K562 (cell line): ENCODE measurements around the gene DNAJC2. TPM values are rescaled to one million over a fixed set of nuclear protein-coding genes. Genes with fewer than 3 reads are reported as not detected.

Experiments used
- ARHGAP35 ChIP-seq: fragments of 450-650 bp; IDR thresholded peaks from 2 replicates; pipeline ENCODE4 v1.6.1; 2018; ENCODE audit not compliant: partially characterized antibody
- BRD4 ChIP-seq: fragments of 200-600 bp; sonication (generic); IDR thresholded peaks from 2 replicates; pipeline ENCODE4 v1.6.1; 2017; ENCODE audit warnings: inconsistent platforms
- ELF1 ChIP-seq: fragments of 200-800 bp; sonication (Bioruptor generic); IDR thresholded peaks from 2 replicates; pipeline ENCODE4 v1.6.1; 2016; ENCODE audit warnings: missing genetic modification characterization, missing compliant biosample characterization
- EP400 ChIP-seq: fragments of 450-650 bp; IDR thresholded peaks from 2 replicates; pipeline ENCODE4 v1.6.1; 2017; ENCODE audit warnings: antibody characterized with exemption, mild to moderate bottlenecking, moderate library complexity
- HCFC1 ChIP-seq: IDR thresholded peaks from 2 replicates; pipeline ENCODE4 v1.6.1; 2012; ENCODE audit warnings: low read depth, low read length, improper control_type of control experiment
- NELFE ChIP-seq: IDR thresholded peaks from 2 replicates; pipeline ENCODE4 v1.6.1; 2011; ENCODE audit warnings: mild to moderate bottlenecking; ENCODE audit not compliant: insufficient read depth, insufficient read length
- PTBP1 ChIP-seq: fragments of 200-400 bp; formaldehyde crosslinking; IDR thresholded peaks from 2 replicates; pipeline ENCODE4 v1.6.1; 2017; ENCODE audit warnings: low read depth, low read length
- RB1 ChIP-seq: fragments of 450-650 bp; IDR thresholded peaks from 2 replicates; pipeline ENCODE4 v1.6.1; 2017; ENCODE audit warnings: low read depth, mild to moderate bottlenecking
- ZFX ChIP-seq: sonication (generic); formaldehyde crosslinking; IDR thresholded peaks from 2 replicates; pipeline ENCODE4 v1.8.0; 2022; ENCODE audit warnings: mild to moderate bottlenecking, missing genetic modification reagents, moderate library complexity
- ZNF197 ChIP-seq: fragments of 200-800 bp; sonication (Bioruptor generic); IDR thresholded peaks from 2 replicates; pipeline ENCODE4 v1.6.1; 2016; ENCODE audit warnings: low read depth, missing genetic modification characterization, missing compliant biosample characterization
- ZNF764 ChIP-seq: fragments of 250-450 bp; sonication (Bioruptor Pico); IDR thresholded peaks from 2 replicates; pipeline ENCODE4 v1.4.0; 2020; ENCODE audit warnings: low read depth, mild to moderate bottlenecking, moderate library complexity
- polyA plus RNA-seq, 8 experiments: library from polyadenylated mRNA; depleted of rRNA in 4 of 8; stranded (reverse) in 5 of 8; unstranded in 3 of 8; fragments of >200 nt; fragmentation: Nextera tagmentation in 2 of 8; fragmentation: Illumina TruSeq in 1 of 8; extraction: Ambion mirVana in 2 of 8; extraction: Trizol in 1 of 8; gene quantifications; 2 replicates each; pipeline versions ENCODE4 v1.2.1 to v1.2.3, GENCODE V29; 2011 to 2014; ENCODE audit warnings: inconsistent platforms in 1 of 8, missing spikeins in 1 of 8
- total RNA-seq, 7 experiments: library from RNA; depleted of rRNA in 6 of 7; stranded (reverse); fragments of >200 nt in 6 of 7; fragmentation: Illumina TruSeq in 2 of 7; extraction: Trizol in 2 of 7; gene quantifications; 2 replicates each; pipeline versions ENCODE4 v1.2.1 to v1.2.3, GENCODE V29; 2011 to 2021; ENCODE audit warnings: low replicate concordance in 1 of 7
- TF ChIP-seq, protein P1 (sequence below): fragments of 250-450 bp; sonication (Bioruptor Pico); IDR thresholded peaks from 2 replicates; pipeline ENCODE4 v1.5.0; 2022; ENCODE audit warnings: mild to moderate bottlenecking
- TF ChIP-seq, protein P2 (sequence below): fragments of 450-650 bp; IDR thresholded peaks from 2 replicates; pipeline ENCODE4 v1.7.0; 2016; ENCODE audit warnings: borderline replicate concordance
- TF ChIP-seq, protein P3 (sequence below): sonication (generic); formaldehyde crosslinking; IDR thresholded peaks from 2 replicates; pipeline ENCODE4 v1.8.1; 2022; ENCODE audit warnings: missing genetic modification reagents
- TF ChIP-seq, protein P4 (sequence below): sonication (generic); formaldehyde crosslinking; IDR thresholded peaks from 2 replicates; pipeline ENCODE4 v1.8.1; 2023; ENCODE audit warnings: mild to moderate bottlenecking, missing genetic modification reagents
- TF ChIP-seq, protein P5 (sequence below): fragments of 250-450 bp; sonication (Bioruptor Pico); IDR thresholded peaks from 2 replicates; pipeline ENCODE4 v1.4.0; 2020; ENCODE audit warnings: mild to moderate bottlenecking, moderate library complexity
- TF ChIP-seq, protein P6 (sequence below): IDR thresholded peaks from 2 replicates; pipeline ENCODE4 v1.6.1; 2014; ENCODE audit warnings: antibody characterized with exemption

The DNAJC2 gene
- total and polyA plus RNA-seq, 9 of the 15 experiments (the other 6 are each of a cell fraction or from before 2014, with no cell fraction given) = 40.2 to 157 (median 92.1) TPM

DNA sequence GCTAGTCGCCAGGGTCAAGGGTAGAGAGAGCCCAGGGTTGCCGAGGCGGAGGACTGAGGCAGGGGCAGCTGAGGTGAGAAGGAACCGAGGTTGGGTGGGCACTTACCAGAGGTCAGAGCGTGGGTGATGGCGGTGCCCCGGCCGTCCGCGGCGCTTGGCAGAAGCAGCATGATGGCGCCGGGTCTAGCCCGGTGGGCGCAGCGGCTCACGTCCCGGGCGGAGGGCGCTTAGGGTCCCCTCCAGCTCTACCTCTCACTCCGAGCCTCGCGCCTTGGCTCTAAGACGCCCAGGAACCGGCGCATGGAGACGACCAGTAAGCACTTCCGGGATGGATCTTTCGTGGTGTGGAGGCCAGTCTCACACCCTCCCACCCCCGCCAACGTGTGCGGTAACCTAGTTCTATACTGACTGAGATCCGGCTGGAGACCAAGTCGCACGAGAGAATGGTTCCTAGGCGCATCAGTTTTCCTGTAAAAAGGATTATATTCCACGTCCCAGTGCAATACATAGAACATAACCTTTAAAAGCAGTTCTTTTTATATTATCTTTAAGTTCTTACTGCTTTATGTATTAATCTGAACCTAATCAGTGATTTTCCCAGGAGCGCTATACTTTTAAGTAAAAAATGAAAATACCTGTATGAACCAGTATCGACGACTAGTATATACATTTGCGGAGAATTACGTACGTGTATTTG, at the start of gene DNAJC2 (continued):
- TF ChIP-seq, protein P1, sequence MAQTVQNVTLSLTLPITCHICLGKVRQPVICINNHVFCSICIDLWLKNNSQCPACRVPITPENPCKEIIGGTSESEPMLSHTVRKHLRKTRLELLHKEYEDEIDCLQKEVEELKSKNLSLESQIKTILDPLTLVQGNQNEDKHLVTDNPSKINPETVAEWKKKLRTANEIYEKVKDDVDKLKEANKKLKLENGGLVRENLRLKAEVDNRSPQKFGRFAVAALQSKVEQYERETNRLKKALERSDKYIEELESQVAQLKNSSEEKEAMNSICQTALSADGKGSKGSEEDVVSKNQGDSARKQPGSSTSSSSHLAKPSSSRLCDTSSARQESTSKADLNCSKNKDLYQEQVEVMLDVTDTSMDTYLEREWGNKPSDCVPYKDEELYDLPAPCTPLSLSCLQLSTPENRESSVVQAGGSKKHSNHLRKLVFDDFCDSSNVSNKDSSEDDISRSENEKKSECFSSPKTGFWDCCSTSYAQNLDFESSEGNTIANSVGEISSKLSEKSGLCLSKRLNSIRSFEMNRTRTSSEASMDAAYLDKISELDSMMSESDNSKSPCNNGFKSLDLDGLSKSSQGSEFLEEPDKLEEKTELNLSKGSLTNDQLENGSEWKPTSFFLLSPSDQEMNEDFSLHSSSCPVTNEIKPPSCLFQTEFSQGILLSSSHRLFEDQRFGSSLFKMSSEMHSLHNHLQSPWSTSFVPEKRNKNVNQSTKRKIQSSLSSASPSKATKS (CRISPR knock-in tag) = no peak
- TF ChIP-seq ZNF197 (CRISPR knock-in tag) = no peak
- peak; percentile 13; the same call in 1 of the 2 replicates for TF ChIP-seq ZNF764 (CRISPR knock-in tag)
- TF ChIP-seq, protein P2, sequence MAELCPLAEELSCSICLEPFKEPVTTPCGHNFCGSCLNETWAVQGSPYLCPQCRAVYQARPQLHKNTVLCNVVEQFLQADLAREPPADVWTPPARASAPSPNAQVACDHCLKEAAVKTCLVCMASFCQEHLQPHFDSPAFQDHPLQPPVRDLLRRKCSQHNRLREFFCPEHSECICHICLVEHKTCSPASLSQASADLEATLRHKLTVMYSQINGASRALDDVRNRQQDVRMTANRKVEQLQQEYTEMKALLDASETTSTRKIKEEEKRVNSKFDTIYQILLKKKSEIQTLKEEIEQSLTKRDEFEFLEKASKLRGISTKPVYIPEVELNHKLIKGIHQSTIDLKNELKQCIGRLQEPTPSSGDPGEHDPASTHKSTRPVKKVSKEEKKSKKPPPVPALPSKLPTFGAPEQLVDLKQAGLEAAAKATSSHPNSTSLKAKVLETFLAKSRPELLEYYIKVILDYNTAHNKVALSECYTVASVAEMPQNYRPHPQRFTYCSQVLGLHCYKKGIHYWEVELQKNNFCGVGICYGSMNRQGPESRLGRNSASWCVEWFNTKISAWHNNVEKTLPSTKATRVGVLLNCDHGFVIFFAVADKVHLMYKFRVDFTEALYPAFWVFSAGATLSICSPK = no peak
- TF ChIP-seq, protein P3, sequence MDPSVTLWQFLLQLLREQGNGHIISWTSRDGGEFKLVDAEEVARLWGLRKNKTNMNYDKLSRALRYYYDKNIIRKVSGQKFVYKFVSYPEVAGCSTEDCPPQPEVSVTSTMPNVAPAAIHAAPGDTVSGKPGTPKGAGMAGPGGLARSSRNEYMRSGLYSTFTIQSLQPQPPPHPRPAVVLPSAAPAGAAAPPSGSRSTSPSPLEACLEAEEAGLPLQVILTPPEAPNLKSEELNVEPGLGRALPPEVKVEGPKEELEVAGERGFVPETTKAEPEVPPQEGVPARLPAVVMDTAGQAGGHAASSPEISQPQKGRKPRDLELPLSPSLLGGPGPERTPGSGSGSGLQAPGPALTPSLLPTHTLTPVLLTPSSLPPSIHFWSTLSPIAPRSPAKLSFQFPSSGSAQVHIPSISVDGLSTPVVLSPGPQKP (CRISPR knock-in tag) = no peak
- peak; percentile 97 for TF ChIP-seq ELF1 (tag)
- TF ChIP-seq BRD4 = peak; percentile 97
- no peak for TF ChIP-seq PTBP1
- TF ChIP-seq, protein P4, sequence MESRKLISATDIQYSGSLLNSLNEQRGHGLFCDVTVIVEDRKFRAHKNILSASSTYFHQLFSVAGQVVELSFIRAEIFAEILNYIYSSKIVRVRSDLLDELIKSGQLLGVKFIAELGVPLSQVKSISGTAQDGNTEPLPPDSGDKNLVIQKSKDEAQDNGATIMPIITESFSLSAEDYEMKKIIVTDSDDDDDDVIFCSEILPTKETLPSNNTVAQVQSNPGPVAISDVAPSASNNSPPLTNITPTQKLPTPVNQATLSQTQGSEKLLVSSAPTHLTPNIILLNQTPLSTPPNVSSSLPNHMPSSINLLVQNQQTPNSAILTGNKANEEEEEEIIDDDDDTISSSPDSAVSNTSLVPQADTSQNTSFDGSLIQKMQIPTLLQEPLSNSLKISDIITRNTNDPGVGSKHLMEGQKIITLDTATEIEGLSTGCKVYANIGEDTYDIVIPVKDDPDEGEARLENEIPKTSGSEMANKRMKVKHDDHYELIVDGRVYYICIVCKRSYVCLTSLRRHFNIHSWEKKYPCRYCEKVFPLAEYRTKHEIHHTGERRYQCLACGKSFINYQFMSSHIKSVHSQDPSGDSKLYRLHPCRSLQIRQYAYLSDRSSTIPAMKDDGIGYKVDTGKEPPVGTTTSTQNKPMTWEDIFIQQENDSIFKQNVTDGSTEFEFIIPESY (CRISPR knock-in tag) = no peak
- TF ChIP-seq EP400 = peak; percentile 99
- TF ChIP-seq RB1 = no peak; the same call in none of the 2 replicates
- TF ChIP-seq, protein P5, sequence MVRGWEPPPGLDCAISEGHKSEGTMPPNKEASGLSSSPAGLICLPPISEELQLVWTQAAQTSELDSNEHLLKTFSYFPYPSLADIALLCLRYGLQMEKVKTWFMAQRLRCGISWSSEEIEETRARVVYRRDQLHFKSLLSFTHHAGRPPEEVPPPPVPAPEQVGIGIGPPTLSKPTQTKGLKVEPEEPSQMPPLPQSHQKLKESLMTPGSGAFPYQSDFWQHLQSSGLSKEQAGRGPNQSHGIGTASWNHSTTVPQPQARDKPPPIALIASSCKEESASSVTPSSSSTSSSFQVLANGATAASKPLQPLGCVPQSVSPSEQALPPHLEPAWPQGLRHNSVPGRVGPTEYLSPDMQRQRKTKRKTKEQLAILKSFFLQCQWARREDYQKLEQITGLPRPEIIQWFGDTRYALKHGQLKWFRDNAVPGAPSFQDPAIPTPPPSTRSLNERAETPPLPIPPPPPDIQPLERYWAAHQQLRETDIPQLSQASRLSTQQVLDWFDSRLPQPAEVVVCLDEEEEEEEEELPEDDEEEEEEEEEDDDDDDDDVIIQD = 0 out of 2 replicates have a peak, but pooled peaks have one; percentile 28
- TF ChIP-seq HCFC1 = peak; percentile 85
- TF ChIP-seq ZFX (CRISPR knock-in tag) = peak; percentile 82
- TF ChIP-seq, protein P6, sequence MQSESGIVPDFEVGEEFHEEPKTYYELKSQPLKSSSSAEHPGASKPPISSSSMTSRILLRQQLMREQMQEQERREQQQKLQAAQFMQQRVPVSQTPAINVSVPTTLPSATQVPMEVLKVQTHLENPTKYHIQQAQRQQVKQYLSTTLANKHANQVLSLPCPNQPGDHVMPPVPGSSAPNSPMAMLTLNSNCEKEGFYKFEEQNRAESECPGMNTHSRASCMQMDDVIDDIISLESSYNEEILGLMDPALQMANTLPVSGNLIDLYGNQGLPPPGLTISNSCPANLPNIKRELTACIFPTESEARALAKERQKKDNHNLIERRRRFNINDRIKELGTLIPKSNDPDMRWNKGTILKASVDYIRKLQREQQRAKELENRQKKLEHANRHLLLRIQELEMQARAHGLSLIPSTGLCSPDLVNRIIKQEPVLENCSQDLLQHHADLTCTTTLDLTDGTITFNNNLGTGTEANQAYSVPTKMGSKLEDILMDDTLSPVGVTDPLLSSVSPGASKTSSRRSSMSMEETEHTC = no peak
- TF ChIP-seq NELFE = no peak
- TF ChIP-seq ARHGAP35 = no peak
